ENCODE measurements around the gene RERE. TPM values are rescaled to one million over a fixed set of nuclear protein-coding genes. Genes with fewer than 3 reads are reported as not detected.

RERE gene
- total RNA-seq, 2 donors from 2014 or later = 144 to 174 TPM

DNA sequence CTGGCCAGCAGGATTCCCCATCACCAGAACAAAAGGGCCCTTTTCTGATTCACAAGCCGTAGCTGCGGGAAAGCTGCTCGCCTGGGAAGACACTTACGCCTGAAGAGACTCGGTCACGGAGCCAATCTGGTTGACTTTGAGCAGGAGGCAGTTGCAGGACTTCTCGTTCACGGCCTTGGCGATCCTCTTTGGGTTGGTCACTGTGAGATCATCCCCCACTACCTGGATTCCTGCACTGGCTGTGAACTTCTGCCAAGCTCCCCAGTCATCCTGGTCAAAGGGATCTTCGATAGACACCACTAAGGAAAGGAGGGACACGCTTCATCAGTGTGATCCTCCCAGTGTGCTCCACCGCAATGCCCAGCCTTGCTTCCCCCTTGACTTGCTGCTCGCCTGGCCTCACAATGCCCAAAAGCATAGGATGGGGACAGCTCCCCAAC lies 46.4 kb upstream of the RERE start:
- H3K27ac ChIP-seq = no peak overlapping the region
- DNase-seq (ENCODE audit: low spot score) (no peak), ATAC-seq (ENCODE audit: insufficient number of reproducible peaks, low FRiP score, low read depth) (no peak)
- H3K4me1 ChIP-seq (ENCODE audit: control insufficient read depth in 1 of 2, low read depth in 2 of 2) = peaks cover 0 to 13% of the 10 kb centered on the region in 2 donors
- no peaks in the 10 kb centered on the region for H3K9me3 ChIP-seq
- H3K27me3 ChIP-seq (replicated peaks; ENCODE audit: insufficient read depth) = no peaks in the 10 kb centered on the region
- TF ChIP-seq, protein P1, sequence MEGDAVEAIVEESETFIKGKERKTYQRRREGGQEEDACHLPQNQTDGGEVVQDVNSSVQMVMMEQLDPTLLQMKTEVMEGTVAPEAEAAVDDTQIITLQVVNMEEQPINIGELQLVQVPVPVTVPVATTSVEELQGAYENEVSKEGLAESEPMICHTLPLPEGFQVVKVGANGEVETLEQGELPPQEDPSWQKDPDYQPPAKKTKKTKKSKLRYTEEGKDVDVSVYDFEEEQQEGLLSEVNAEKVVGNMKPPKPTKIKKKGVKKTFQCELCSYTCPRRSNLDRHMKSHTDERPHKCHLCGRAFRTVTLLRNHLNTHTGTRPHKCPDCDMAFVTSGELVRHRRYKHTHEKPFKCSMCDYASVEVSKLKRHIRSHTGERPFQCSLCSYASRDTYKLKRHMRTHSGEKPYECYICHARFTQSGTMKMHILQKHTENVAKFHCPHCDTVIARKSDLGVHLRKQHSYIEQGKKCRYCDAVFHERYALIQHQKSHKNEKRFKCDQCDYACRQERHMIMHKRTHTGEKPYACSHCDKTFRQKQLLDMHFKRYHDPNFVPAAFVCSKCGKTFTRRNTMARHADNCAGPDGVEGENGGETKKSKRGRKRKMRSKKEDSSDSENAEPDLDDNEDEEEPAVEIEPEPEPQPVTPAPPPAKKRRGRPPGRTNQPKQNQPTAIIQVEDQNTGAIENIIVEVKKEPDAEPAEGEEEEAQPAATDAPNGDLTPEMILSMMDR (IDR thresholded peaks at IDR 0.05) = no peak
- peaks cover 71% of the 10 kb centered on the region for H3K36me3 ChIP-seq
- no peak overlapping the region for H3K4me3 ChIP-seq

DNA sequence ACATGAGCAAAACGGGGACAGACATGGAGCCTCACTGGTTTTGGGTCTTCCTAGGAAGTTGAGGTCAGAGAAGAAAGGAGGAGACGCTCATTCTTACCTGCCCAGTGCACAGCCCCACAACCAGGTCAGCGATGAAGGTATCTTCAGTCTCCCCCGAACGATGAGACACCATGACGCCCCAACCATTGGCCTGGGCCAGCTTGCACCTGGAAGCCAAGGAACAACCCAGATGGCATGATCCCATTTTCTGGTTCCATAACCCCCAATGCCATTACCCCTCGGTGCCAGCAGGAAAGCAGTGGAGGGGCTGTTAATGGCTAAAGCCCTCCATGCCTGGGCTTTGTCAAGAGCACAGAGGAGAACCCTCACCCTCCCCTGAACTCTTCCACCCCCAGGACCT lies 45.7 kb upstream of the RERE start:
- no peak overlapping the region for H3K27ac ChIP-seq
- TF ChIP-seq, protein P1 (IDR thresholded peaks at IDR 0.05) = no peak
- ATAC-seq (ENCODE audit: insufficient number of reproducible peaks, low FRiP score, low read depth) (no peak), DNase-seq (ENCODE audit: low spot score) (no peak)
- H3K36me3 ChIP-seq = peaks cover 70% of the 10 kb centered on the region
- H3K9me3 ChIP-seq = no peaks in the 10 kb centered on the region
- H3K27me3 ChIP-seq (replicated peaks; ENCODE audit: insufficient read depth) = no peaks in the 10 kb centered on the region
- peaks cover 4 to 19% of the 10 kb centered on the region in 2 donors for H3K4me1 ChIP-seq (ENCODE audit: control insufficient read depth in 1 of 2, low read depth in 2 of 2)
- no peak overlapping the region for H3K4me3 ChIP-seq

DNA sequence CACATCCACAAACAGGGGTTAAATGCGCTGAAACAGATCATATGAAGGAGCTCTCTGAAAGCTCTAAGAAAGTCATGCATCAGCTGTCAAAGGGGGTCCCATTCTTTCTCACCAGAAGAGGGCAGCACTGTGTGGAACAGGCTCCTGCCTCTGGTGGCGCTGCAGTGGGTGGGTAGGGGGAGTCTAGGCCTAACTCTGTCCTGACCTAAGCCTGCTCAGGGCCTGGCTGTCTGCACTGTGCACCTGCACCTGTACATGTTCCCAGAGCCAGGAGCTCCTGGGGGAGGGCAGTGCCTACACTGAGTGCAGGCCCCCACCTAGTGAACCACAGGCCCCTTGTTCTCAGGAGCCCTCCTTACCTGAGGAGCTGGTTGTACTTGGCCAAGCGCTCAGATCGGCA lies 45.1 kb upstream of the RERE start:
- no peak for DNase-seq (ENCODE audit: low spot score)
- H3K36me3 ChIP-seq = peaks cover 65% of the 10 kb centered on the region
- peaks cover 8 to 26% of the 10 kb centered on the region in 2 donors for H3K4me1 ChIP-seq (ENCODE audit: control insufficient read depth in 1 of 2, low read depth in 2 of 2)
- no peak overlapping the region for H3K4me3 ChIP-seq
- H3K9me3 ChIP-seq = no peaks in the 10 kb centered on the region
- ATAC-seq (ENCODE audit: insufficient number of reproducible peaks, low FRiP score, low read depth) = no peak
- no peak overlapping the region for H3K27ac ChIP-seq
- TF ChIP-seq, protein P1 (IDR thresholded peaks at IDR 0.05) = peak; percentile 37
- no peaks in the 10 kb centered on the region for H3K27me3 ChIP-seq (replicated peaks; ENCODE audit: insufficient read depth)

DNA sequence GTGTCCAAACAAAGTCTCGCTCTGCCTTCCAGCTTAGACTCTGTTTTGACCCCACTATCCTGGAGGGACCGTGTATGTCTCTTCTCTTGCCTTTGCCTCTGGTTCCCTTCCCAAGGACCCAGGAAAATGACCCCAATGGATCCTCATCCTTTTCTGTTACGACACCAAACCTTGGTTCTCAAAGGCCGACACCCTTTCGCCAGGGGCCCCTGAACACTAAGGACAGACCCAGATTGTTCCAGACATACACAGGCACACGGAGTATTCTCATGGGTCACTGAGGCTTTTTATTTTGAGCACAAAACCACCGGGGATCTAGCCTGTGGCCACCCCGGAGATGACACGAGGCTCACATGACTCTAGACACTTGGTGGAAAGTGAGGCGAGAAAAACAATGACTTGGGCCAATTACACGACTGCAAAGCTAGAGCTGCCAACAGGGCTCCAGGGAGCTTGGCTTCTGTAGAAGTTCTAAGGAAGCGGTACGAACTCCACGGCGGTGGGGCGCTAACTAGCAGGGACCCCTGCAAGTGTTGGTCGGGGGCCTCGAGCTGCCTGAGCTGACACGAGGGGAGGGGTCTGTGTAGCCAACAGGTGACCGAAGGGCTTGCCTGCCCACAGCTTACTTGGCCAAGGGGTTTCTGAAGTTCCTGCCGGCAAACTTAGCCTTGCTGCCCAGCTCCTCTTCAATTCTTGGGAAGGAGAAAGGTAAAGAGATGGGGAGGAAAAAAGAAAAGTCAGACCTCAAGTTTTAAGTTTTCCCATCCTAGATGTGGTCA lies 43.5 kb upstream of the RERE start:
- H3K27ac ChIP-seq = no peak overlapping the region

More for the DNA sequence above, 43.5 kb upstream of the RERE start:
- no peak for DNase-seq (ENCODE audit: low spot score)
- Histone ChIP-seq H3K9me3 (no peaks in the 10 kb centered on the region), H3K36me3 (peaks cover 51% of the 10 kb centered on the region), H3K4me1 (ENCODE audit: control insufficient read depth in 1 of 2, low read depth in 2 of 2) (peaks cover 8 to 33% of the 10 kb centered on the region in 2 donors), H3K4me3 (no peak overlapping the region), H3K27me3 (replicated peaks; ENCODE audit: insufficient read depth) (no peaks in the 10 kb centered on the region)
- ATAC-seq (ENCODE audit: insufficient number of reproducible peaks, low FRiP score, low read depth) = no peak
- TF ChIP-seq, protein P1 (IDR thresholded peaks at IDR 0.05) = no peak
